Measurements from ENCODE around the gene ZP2. TPM values are rescaled to one million over a fixed set of nuclear protein-coding genes. Genes with fewer than 3 reads are reported as not detected.
"Not testable (repeated sequence)": the region's sequence is repeated elsewhere in the genome, so short reads cannot be mapped to it uniquely, and the experiment has no call there.

The ZP2 gene
- total RNA-seq, 1 experiment from 2014 or later = not detected

GRCh38 chr16:21157632-21158031 lies 53.7 kb downstream of the ZP2 start:
- no peak for DNase-seq
- peak overlapping the region; percentile 99 for H3K4me2 ChIP-seq (ENCODE audit: low read length)
- H4K20me1 ChIP-seq (ENCODE audit: low read length) = no peaks in the 10 kb centered on the region
- H3K27me3 ChIP-seq (ENCODE audit: low read length) = no peaks in the 10 kb centered on the region
- no peaks in the 10 kb centered on the region for H3F3A ChIP-seq (ENCODE audit: low read length, unreplicated experiment)
- no peak for ATAC-seq
- no peak overlapping the region for H3K27ac ChIP-seq (ENCODE audit: low read length)
- POLR2A ChIA-PET (ENCODE audit: unreplicated experiment) = interaction anchor here (0.5 kb wide), 1 partner anchor 146 kb away, joined by 5 read pairs; no protein-coding TSS in a partner anchor
- TF ChIP-seq, protein P1, sequence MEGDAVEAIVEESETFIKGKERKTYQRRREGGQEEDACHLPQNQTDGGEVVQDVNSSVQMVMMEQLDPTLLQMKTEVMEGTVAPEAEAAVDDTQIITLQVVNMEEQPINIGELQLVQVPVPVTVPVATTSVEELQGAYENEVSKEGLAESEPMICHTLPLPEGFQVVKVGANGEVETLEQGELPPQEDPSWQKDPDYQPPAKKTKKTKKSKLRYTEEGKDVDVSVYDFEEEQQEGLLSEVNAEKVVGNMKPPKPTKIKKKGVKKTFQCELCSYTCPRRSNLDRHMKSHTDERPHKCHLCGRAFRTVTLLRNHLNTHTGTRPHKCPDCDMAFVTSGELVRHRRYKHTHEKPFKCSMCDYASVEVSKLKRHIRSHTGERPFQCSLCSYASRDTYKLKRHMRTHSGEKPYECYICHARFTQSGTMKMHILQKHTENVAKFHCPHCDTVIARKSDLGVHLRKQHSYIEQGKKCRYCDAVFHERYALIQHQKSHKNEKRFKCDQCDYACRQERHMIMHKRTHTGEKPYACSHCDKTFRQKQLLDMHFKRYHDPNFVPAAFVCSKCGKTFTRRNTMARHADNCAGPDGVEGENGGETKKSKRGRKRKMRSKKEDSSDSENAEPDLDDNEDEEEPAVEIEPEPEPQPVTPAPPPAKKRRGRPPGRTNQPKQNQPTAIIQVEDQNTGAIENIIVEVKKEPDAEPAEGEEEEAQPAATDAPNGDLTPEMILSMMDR (conservative IDR thresholded peaks at IDR 0.05; ENCODE audit: low read depth, low read length) = no peak
- TF ChIP-seq EZH2 (IDR thresholded peaks at IDR 0.05; ENCODE audit: low read length, unreplicated experiment) = no peak
- no peak overlapping the region for H3K4me3 ChIP-seq (ENCODE audit: low read length)
- intact Hi-C loops (cut with micrococcal nuclease) = loop anchor here (1.0 to 5.0 kb wide), 3 partner anchors 121 to 1165 kb away; partner anchors contain the start of gene CRYM
- H3K79me2 ChIP-seq (ENCODE audit: low read length) = peaks cover 12% of the 10 kb centered on the region
- no peaks in the 10 kb centered on the region for H3K9me2 ChIP-seq (replicated peaks; ENCODE audit: low read length)
- peaks cover 31% of the 10 kb centered on the region for H3K4me1 ChIP-seq (ENCODE audit: insufficient read depth, low read length)
- no peaks in the 10 kb centered on the region for H3K36me3 ChIP-seq (ENCODE audit: low read depth, low read length)
- no peaks in the 10 kb centered on the region for H3K9me3 ChIP-seq (ENCODE audit: low read length)
- peak overlapping the region; percentile 87; the same call in 1 of the 2 replicates for H2AFZ ChIP-seq (ENCODE audit: low read length)
- no peak overlapping the region for H3K9ac ChIP-seq (ENCODE audit: low read length)
- CTCF ChIA-PET = interaction anchor here (1.5 kb wide), 1 partner anchor 143 kb away, joined by 4 read pairs; no protein-coding TSS in a partner anchor
- BruUV-seq (replicated peaks) = no TSS peak

- Histone ChIP-seq H3F3A (ENCODE audit: low read length, unreplicated experiment) (no peaks in the 10 kb centered on the region), H3K36me3 (ENCODE audit: low read depth, low read length) (no peaks in the 10 kb centered on the region), H3K4me1 (ENCODE audit: insufficient read depth, low read length) (peaks cover 28% of the 10 kb centered on the region), H3K9ac (ENCODE audit: low read length) (no peak overlapping the region), H3K9me3 (ENCODE audit: low read length) (no peaks in the 10 kb centered on the region), H3K27me3 (ENCODE audit: low read length) (no peaks in the 10 kb centered on the region), H3K4me3 (ENCODE audit: low read length) (no peak overlapping the region), H2AFZ (ENCODE audit: low read length) (no peak overlapping the region), H3K79me2 (ENCODE audit: low read length) (peaks cover 12% of the 10 kb centered on the region), H3K9me2 (replicated peaks; ENCODE audit: low read length) (no peaks in the 10 kb centered on the region), H3K4me2 (ENCODE audit: low read length) (no peak overlapping the region), H3K27ac (ENCODE audit: low read length) (no peak overlapping the region), H4K20me1 (ENCODE audit: low read length) (no peaks in the 10 kb centered on the region)
- intact Hi-C loops (cut with micrococcal nuclease) = loop anchor here (1.0 to 5.0 kb wide), 4 partner anchors 121 to 1165 kb away; partner anchors contain the start of gene CRYM
- POLR2A ChIA-PET (ENCODE audit: unreplicated experiment) = no interaction called here
- no TSS peak for BruUV-seq (replicated peaks)
- ATAC-seq (peak; percentile 24; the same call in 1 of the 2 replicates), DNase-seq (peak; percentile 77)
- CTCF ChIA-PET = interaction anchor here (0.6 to 0.8 kb wide), 5 partner anchors 10 to 144 kb away, joined by 3 to 8 read pairs (median 4); no protein-coding TSS in a partner anchor
- TF ChIP-seq EZH2phosphoT487 (IDR thresholded peaks at IDR 0.05; ENCODE audit: borderline replicate concordance, low read length) = no peak
- TF ChIP-seq, protein P1 (conservative IDR thresholded peaks at IDR 0.05; ENCODE audit: low read depth, low read length) = peak; percentile 76
These were observed 54.5 kb downstream of the ZP2 start for GRCh38 chr16:21156767-21157467.

DNA sequence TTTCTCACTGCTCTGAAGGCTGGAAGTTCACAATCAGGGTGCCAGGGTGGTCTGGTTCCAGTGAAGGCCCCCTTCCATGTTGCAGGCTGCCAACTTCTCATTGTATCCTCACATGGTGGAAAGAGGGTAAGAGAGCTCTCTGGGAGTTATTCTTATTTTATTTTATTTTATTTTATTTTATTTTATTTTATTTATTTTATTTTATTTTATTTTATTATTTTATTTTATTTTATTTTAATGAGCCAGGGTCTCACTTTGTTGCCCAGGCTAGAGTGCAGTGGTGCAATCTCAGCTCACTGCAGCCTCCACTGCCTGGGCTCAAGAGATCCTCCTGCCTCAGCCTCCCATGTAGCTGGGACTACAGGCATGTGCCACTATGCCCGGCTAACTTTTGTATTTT lies 55.4 kb downstream of the ZP2 start:
- H2AFZ ChIP-seq (ENCODE audit: low read length); POLR2A ChIA-PET (ENCODE audit: unreplicated experiment); H3K27me3 ChIP-seq (ENCODE audit: low read length); H3K36me3 ChIP-seq (ENCODE audit: low read depth, low read length); H3K4me3 ChIP-seq (ENCODE audit: low read length); H3K27ac ChIP-seq (ENCODE audit: low read length); CTCF ChIA-PET; H3K9ac ChIP-seq (ENCODE audit: low read length); BruUV-seq (replicated peaks); H4K20me1 ChIP-seq (ENCODE audit: low read length); H3K9me3 ChIP-seq (ENCODE audit: low read length); H3F3A ChIP-seq (ENCODE audit: low read length, unreplicated experiment); DNase-seq; H3K9me2 ChIP-seq (replicated peaks; ENCODE audit: low read length); H3K4me2 ChIP-seq (ENCODE audit: low read length); ATAC-seq: not testable (repeated sequence)
- Histone ChIP-seq H3K4me1 (ENCODE audit: insufficient read depth, low read length) (peaks cover 22% of the 10 kb centered on the region), H3K79me2 (ENCODE audit: low read length) (peaks cover 12% of the 10 kb centered on the region)
- intact Hi-C loops (cut with micrococcal nuclease) = loop anchor here (1.0 to 5.0 kb wide), 3 partner anchors 144 to 1166 kb away; no protein-coding TSS in a partner anchor

DNA sequence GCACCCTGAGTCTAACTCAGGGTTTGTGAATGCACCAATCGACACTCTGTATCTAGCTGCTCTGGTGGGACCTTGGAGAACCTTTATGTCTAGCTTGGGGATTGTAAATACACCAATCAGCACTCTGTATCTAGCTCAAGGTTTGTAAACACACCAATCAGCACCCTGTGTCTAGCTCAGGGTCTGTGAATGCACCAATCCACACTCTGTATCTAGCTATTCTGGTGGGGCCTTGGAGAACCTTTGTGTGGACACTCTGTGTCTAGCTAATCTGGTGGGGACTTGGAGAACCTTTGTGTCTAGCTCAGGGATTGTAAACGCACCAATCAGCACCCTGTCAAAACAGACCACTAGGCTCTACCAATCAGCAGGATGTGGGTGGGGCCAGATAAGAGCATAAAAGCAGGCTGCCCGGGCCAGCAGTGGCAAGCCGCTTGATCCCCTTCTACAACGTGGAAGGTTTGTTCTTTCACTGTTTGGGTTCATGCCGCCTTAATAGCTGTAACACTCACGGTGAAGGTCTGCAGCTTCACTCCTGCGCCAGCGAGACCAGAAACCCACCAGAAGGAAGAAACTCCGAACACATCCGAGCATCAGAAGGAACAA lies 58.1 kb downstream of the ZP2 start:
- H3K36me3 ChIP-seq (ENCODE audit: low read depth, low read length); H3K4me2 ChIP-seq (ENCODE audit: low read length); H4K20me1 ChIP-seq (ENCODE audit: low read length); CTCF ChIA-PET; H3K4me3 ChIP-seq (ENCODE audit: low read length); H3K27me3 ChIP-seq (ENCODE audit: low read length); POLR2A ChIA-PET (ENCODE audit: unreplicated experiment); H2AFZ ChIP-seq (ENCODE audit: low read length); DNase-seq; H3K27ac ChIP-seq (ENCODE audit: low read length); H3K79me2 ChIP-seq (ENCODE audit: low read length); H3F3A ChIP-seq (ENCODE audit: low read length, unreplicated experiment); H3K9ac ChIP-seq (ENCODE audit: low read length); H3K4me1 ChIP-seq (ENCODE audit: insufficient read depth, low read length); ATAC-seq; H3K9me3 ChIP-seq (ENCODE audit: low read length); intact Hi-C loops (cut with micrococcal nuclease); H3K9me2 ChIP-seq (replicated peaks; ENCODE audit: low read length); BruUV-seq (replicated peaks): not testable (repeated sequence)

Data from PC-3 (cell line).